Small intestine (tissue), 16 donors: ENCODE data around the gene REG1A. TPM values are rescaled to one million over a fixed set of nuclear protein-coding genes. Genes with fewer than 3 reads are reported as not detected.

Source experiments
- DNase-seq, 2 donors: peaks; one replicate each; pipeline versions ENCODE4 v3.0.0 to v3.0.0-alpha.2; 2013
- FAIRE-seq: peaks from 2 replicates; lab custom pipeline; 2012; peaks lifted over from hg19 to GRCh38; lab: Jason Lieb, UNC
- H3K27ac ChIP-seq, 3 donors: one replicate each; pipeline ENCODE4 v1.5.1; 2013; ENCODE audit warnings: low read length in 2 of 3, mild to moderate bottlenecking in 2 of 3, control low read depth in 1 of 3, inconsistent platforms in 1 of 3, low read depth in 1 of 3, moderate library complexity in 1 of 3
- H3K27me3 ChIP-seq, 3 donors: one replicate each; pipeline ENCODE4 v1.6.1; 2013; ENCODE audit warnings: low read length in 3 of 3, inconsistent platforms in 1 of 3; ENCODE audit not compliant: control insufficient read depth in 3 of 3, insufficient read depth in 3 of 3
- H3K36me3 ChIP-seq, 3 donors: one replicate each; pipeline ENCODE4 v1.6.1; 2013; ENCODE audit warnings: low read length in 3 of 3, inconsistent platforms in 1 of 3, low read depth in 1 of 3, mild to moderate bottlenecking in 1 of 3, moderate library complexity in 1 of 3; ENCODE audit not compliant: control insufficient read depth in 3 of 3, insufficient read depth in 2 of 3
- H3K4me1 ChIP-seq, 3 donors: one replicate each; pipeline ENCODE4 v1.6.1; 2013; ENCODE audit warnings: low read length in 2 of 3, inconsistent platforms in 1 of 3, low read depth in 1 of 3, mild to moderate bottlenecking in 1 of 3, moderate library complexity in 1 of 3; ENCODE audit not compliant: control insufficient read depth in 3 of 3, insufficient read depth in 2 of 3
- H3K4me3 ChIP-seq, 3 donors: one replicate each; pipeline ENCODE4 v1.5.1; 2013; ENCODE audit warnings: low read length in 3 of 3, control low read depth in 1 of 3, inconsistent platforms in 1 of 3, low read depth in 1 of 3, mild to moderate bottlenecking in 1 of 3, moderate library complexity in 1 of 3
- H3K9me3 ChIP-seq, 2 donors: one replicate each; pipeline ENCODE4 v1.6.1; 2013; ENCODE audit warnings: low read depth in 1 of 2, low read length in 1 of 2; ENCODE audit not compliant: control insufficient read depth in 2 of 2, insufficient read depth in 1 of 2
- WGBS, 3 donors: extraction: QIAGEN DNeasy Blood & Tissue Kit; methylation state at CpG; one replicate each; pipeline ENCODE4 v1.1.7; 2013; 5-methylcytosine and 5-hydroxymethylcytosine counted together
- long read RNA-seq, 10 donors: transcript quantifications; one replicate each; lab custom pipeline, GENCODE V29; 2026
- polyA plus RNA-seq, 4 donors: library from polyadenylated mRNA; stranded (reverse) in 3 of 4; unstranded in 1 of 4; fragments of 200-250 nt in 3 of 4; fragments of 120-200 nt in 1 of 4; gene quantifications; one replicate each; pipeline versions ENCODE4 v1.2.1 to v1.2.3, GENCODE V29; 2013
- donor health status: healthy with polysubstance abuse.
- donor health status: control.
- donor health status: control.
- donor health status: Bipolar disorder and iron deficiency.
- donor health status: healthy.

REG1A gene, protein sequence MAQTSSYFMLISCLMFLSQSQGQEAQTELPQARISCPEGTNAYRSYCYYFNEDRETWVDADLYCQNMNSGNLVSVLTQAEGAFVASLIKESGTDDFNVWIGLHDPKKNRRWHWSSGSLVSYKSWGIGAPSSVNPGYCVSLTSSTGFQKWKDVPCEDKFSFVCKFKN
- polyA plus RNA-seq = over 10,000 TPM in 1 of 4 donors, 100 to 1,000 TPM in 2, under 1 TPM in 1; 0.93 to 31,869 (median 712) TPM
- long read RNA-seq, donor 1 = 0 reads
- long read RNA-seq, donor 2, partial matches to known transcripts = 0 of 3 reads
- long read RNA-seq, donor 2, other reads (novel, unspliced or antisense) = 0 of 3 reads
- long read RNA-seq, donor 3, partial matches to known transcripts = 0 of 1 reads
- long read RNA-seq, donor 3, other reads (novel, unspliced or antisense) = 0 of 1 reads
- long read RNA-seq, donor 4 = 0 reads
- long read RNA-seq, donor 5 = 0 reads
- long read RNA-seq, donor 6, transcript REG1A-201 (6 exons, 808 nt) = major isoform, 5 of 5 reads
- long read RNA-seq, donor 6, partial matches to known transcripts = 0 of 5 reads
- long read RNA-seq, donor 6, other reads (novel, unspliced or antisense) = 0 of 5 reads
- long read RNA-seq, donor 7 = 0 reads
- long read RNA-seq, donor 8 = 0 reads
- long read RNA-seq, donor 9 = 0 reads
- long read RNA-seq, donor 10 = 0 reads

DNA sequence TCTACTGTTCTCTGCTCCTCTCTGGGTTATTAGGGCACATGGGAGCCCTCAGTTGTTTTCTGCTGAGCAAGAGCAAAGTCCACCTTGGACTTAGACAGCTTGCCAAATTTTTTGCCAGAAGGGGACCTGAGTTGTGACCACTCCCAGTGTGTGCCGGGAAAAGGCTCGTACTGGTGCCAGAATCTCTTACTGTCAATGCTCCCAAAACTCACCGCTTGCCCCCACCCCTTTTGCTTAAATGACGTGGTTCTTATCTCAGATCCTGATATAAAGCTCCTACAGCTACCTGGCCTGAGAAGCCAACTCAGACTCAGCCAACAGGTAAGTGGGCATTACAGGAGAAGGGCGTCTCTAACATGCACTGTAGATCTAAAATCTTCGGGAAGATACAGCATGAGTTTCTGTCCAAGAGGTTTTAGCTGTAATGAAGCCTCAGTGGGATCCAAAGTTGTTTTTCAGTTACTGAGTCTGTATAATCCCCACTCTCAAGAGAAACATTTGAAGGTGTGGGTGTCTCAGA is at the start of gene REG1A:
Gene REG1A (plus strand): TSS at position 295 of the 520 bp plus-strand sequence. CDS start 374 bp downstream, outside the sequence.
- Histone ChIP-seq H3K4me1 (peaks cover 0 to 2% (median 0%) of the 10 kb centered on the region in 3 donors), H3K36me3 (no peaks in the 10 kb centered on the region), H3K4me3 (peak within 1 kb of the TSS in 1 of 3 donors; percentile 28), H3K27ac (peak within 1 kb of the TSS in 1 of 3 donors; percentile 71), H3K27me3 (peaks cover 0 to 2% (median 0%) of the 10 kb centered on the region in 3 donors), H3K9me3 (no peaks in the 10 kb centered on the region)
- peak in 1 of 2 donors; percentile 87 for DNase-seq
- 9 to 52% (median 25%) methylated on average over 6 of the region's 6 CpGs for WGBS, 3 donors
- no peak for FAIRE-seq

DNA sequence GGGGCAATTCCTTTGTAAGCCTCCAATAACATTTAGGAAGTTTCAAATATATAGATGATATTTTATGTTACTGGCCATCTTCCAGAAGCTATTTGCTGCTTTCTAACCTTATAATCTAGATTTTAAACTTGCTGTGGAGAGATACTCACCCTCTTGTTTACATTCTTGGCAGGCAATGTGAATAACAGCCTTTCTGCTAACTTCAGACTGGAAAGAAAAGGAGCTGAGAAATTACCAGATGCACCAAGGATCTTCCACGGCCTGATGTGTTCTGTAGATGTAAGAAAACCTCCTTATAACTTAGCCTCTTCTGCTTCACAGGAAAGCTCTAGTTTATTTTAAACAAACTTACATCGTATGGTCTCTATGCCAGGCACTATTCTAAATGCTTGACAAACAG is 49.2 kb upstream of the REG1A start:
- H3K4me1 ChIP-seq = peaks cover 0 to 8% (median 3%) of the 10 kb centered on the region in 3 donors
- DNase-seq (no peak), FAIRE-seq (no peak)
- peaks cover 0 to 10% of the 10 kb centered on the region in 2 donors for H3K9me3 ChIP-seq
- no peak overlapping the region for H3K27ac ChIP-seq
- 49 to 74% (median 62%) methylated on average over 2 of the region's 2 CpGs for WGBS, 3 donors
- H3K36me3 ChIP-seq = no peaks in the 10 kb centered on the region
- no peak overlapping the region for H3K4me3 ChIP-seq
- no peaks in the 10 kb centered on the region for H3K27me3 ChIP-seq

DNA sequence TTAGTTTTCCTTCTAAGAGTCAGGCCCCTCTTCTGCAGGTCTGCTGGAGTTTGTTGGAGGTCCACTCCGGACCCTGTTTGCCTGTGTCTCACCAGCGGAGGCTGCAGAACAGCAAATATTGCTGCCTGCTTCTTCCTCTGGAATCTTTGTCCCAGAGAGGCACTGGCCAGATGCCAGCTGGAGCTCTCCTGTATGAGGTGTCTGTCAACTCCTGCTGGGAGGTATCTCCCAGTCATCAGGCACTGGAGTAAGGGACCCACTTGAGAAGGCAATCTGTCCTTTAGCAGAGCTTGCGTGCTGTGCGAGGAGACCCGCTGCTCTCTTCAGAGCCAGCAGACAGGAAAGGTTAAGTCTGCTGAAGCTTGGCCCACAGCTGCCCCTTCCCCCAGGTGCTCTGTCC is 37.3 kb upstream of the REG1A start:
- Histone ChIP-seq H3K27me3 (no peaks in the 10 kb centered on the region), H3K4me1 (no peaks in the 10 kb centered on the region), H3K4me3 (no peak overlapping the region), H3K36me3 (no peaks in the 10 kb centered on the region), H3K27ac (no peak overlapping the region), H3K9me3 (no peaks in the 10 kb centered on the region)
- no peak for DNase-seq
- WGBS, 3 donors = 79 to 85% (median 83%) methylated on average over 5 of the region's 5 CpGs
- FAIRE-seq = no peak

DNA sequence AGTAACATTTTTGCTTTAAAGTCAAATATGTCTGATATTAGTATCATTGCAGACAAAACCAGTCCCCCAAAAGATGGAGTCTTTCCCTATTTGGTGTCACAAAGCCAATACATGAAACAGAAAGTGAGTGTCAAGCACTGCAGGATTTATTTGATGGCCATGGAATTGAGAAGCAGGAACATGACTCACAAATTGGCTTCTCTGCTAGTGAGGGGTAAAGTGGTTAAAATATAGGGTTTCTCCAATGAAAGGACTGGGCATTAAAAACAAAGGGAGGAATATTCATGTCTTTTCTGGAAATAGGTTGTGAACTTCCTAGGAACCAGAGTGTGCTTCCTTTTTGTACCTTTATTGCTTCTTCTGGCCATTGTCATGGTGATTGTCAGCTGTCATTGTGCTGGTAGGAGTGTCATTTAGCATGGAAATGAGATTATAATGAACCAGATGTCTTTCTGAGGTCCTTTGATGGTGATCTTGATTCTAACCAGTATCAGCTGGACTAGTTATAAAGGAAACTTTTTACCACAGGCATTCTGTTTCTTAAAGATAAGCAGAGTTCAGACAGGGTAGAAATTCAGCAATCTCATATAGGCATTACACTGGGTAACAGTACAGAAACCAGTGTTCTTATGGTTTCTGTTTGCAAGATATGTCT is 36.6 kb upstream of the REG1A start:
- peak; percentile 19 to 31 for DNase-seq
- H3K36me3 ChIP-seq = no peaks in the 10 kb centered on the region
- no peak overlapping the region for H3K4me3 ChIP-seq
- H3K4me1 ChIP-seq = no peaks in the 10 kb centered on the region
- no peak overlapping the region for H3K27ac ChIP-seq
- H3K27me3 ChIP-seq = no peaks in the 10 kb centered on the region
- FAIRE-seq = no peak
- peaks cover 0 to 5% of the 10 kb centered on the region in 2 donors for H3K9me3 ChIP-seq

DNA sequence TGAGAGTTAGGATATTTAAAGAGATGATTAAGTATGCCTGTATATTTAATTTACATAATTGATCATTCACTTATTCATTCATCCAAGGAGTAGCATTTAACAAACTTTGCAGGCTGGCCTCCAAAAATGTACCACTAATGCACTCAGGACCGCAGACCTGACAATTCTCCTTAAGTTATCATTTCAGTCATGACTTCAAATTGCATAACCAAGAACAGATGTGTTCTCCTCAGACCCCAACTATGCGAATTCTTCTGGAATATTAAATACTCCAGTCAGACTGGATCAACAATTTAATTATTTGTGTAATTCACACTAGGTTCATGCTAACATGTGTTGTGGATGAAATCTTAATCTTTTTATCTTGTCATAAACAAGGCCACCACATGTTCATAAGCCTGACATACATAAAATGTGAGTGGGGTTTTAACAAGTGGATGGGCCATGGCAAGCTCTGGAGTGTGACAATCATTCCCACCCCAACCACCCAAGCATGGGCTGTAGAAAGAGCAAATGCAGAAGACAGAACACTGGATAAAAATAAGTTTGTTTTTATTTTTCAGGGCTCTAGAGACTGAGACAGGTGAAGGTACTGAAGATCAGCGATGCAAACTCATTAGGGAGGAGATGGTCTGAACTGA is 35.7 kb upstream of the REG1A start:
- 81 to 85% (median 82%) methylated on average over 3 of the region's 3 CpGs for WGBS, 3 donors
- H3K27me3 ChIP-seq = no peaks in the 10 kb centered on the region
- peaks cover 0 to 9% of the 10 kb centered on the region in 2 donors for H3K9me3 ChIP-seq
- no peak overlapping the region for H3K27ac ChIP-seq
- H3K36me3 ChIP-seq = no peaks in the 10 kb centered on the region
- no peak overlapping the region for H3K4me3 ChIP-seq
- H3K4me1 ChIP-seq = no peaks in the 10 kb centered on the region
- DNase-seq (no peak), FAIRE-seq (no peak)

DNA sequence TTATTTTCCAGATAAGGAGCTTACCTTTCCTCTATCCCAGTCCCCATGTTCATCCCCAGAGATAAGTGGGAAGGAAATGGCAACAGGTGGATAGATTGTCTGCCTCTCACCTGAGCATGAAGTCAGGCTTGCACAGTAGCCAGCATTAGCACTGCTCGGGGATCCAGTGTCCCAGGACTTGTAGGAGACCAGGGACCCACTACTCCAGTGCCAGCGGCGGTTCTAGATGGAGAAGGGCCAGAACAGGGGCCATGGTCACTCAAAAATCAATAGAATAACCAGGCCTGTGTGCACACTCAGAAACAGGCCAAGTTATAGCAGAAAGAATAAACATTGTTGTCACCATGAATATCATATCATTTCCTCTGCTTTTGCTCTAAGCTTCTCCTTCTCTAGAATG is 34.9 kb upstream of the REG1A start:
- H3K27ac ChIP-seq = no peak overlapping the region
- no peak for FAIRE-seq
- DNase-seq = no peak
- no peaks in the 10 kb centered on the region for H3K4me1 ChIP-seq
- H3K9me3 ChIP-seq = peaks cover 0 to 10% of the 10 kb centered on the region in 2 donors
- no peak overlapping the region for H3K4me3 ChIP-seq
- H3K27me3 ChIP-seq = no peaks in the 10 kb centered on the region
- no peaks in the 10 kb centered on the region for H3K36me3 ChIP-seq
- 68 to 86% (median 78%) methylated on average over 3 of the region's 3 CpGs for WGBS, 3 donors

DNA sequence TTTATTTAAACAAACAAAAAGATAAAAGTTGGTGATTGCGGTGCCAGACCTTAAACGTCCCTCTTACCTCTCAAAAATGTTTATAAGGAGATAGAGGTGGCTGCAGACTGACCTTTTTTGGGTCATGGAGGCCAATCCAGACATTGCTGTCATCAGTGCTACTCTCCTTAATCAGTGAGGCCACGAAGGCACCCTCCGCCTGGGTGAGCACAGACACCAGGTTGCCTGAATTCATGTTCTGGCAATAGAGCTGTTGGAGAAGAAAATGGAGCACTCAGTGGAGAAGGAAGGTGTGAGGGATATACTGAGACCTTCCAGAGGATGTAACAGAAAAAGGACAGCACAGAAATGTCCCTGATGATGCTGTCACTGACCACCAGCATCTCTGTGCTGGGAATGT is 34.0 kb upstream of the REG1A start:
- Histone ChIP-seq H3K4me1 (peaks cover 0 to 6% (median 0%) of the 10 kb centered on the region in 3 donors), H3K4me3 (no peak overlapping the region), H3K27me3 (no peaks in the 10 kb centered on the region), H3K36me3 (no peaks in the 10 kb centered on the region), H3K27ac (no peak overlapping the region), H3K9me3 (peaks cover 0 to 10% of the 10 kb centered on the region in 2 donors)
- 63 to 73% (median 70%) methylated on average over 4 of the region's 4 CpGs for WGBS, 3 donors
- DNase-seq (no peak), FAIRE-seq (no peak)
